Measurements from ENCODE around the gene TM9SF1.

DNA sequence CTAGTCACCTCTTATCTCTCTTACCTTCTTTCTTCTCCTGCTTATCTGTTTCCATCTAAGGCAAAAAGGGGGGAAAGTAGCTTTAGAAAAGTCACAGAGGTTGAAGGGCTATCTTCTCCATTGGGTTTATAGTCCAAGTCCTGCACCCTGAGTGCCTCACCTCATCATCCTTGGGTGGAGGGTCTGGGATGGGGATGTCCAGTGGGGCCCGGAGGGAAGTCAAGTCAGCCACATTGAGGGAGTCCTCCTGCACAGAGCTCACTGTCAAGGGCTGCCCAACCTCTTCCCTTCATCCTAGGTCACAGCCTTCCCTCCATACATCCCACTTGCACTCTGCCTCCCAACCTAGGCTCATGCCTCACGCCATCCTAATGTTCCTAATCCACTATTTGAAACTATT is 50.0 kb downstream of the TM9SF1 start:
- TF ChIP-seq CTCF (IDR thresholded peaks at IDR 0.05) (no peak), POLR2A (IDR thresholded peaks at IDR 0.05) (no peak), POLR2AphosphoS5 (IDR thresholded peaks at IDR 0.05) (no peak)

Data from breast epithelium (tissue), 3 donors.